DMS114 treated with DMSO at 0.1 percent for 48 hours (cell line): Measurements from ENCODE around the gene KLHL13.
"Not testable (repeated sequence)": the region's sequence is repeated elsewhere in the genome, so short reads cannot be mapped to it uniquely, and the experiment has no call there.

Source experiments
- DNase-seq: peaks from one replicate; lab custom pipeline; 2025; ENCODE audit not compliant: unreplicated experiment; lab: John Stamatoyannopoulos, UW

Gene KLHL13

GRCh38 chrX:117996408-117996807 is 120.2 kb downstream of the KLHL13 start:
- DNase-seq, result no peak

- no peak for DNase-seq
These were observed 121.2 kb downstream of the KLHL13 start for GRCh38 chrX:117995378-117995777.

- no peak for DNase-seq
These were observed 124.4 kb downstream of the KLHL13 start for GRCh38 chrX:117992192-117992723.

GRCh38 chrX:117990438-117990837 is 126.2 kb downstream of the KLHL13 start:
- DNase-seq, result no peak

- no peak for DNase-seq
These were observed 127.1 kb downstream of the KLHL13 start for GRCh38 chrX:117989512-117989911.

- DNase-seq, result no peak
These were observed 129.2 kb downstream of the KLHL13 start for GRCh38 chrX:117987373-117987772.

- no peak for DNase-seq
These were observed 131.4 kb downstream of the KLHL13 start for GRCh38 chrX:117985241-117985640.

GRCh38 chrX:117982694-117983392 is 133.8 kb downstream of the KLHL13 start:
- DNase-seq, result no peak

GRCh38 chrX:117978402-117978801 is 138.2 kb downstream of the KLHL13 start:
- no peak for DNase-seq

- DNase-seq, result no peak
These were observed 139.1 kb downstream of the KLHL13 start for GRCh38 chrX:117977526-117977925.

- no peak for DNase-seq
These were observed 143.4 kb downstream of the KLHL13 start for GRCh38 chrX:117973110-117973807.

GRCh38 chrX:117972711-117973109 is 143.9 kb downstream of the KLHL13 start:
- DNase-seq, result no peak

- DNase-seq, result no peak
These were observed 146.8 kb downstream of the KLHL13 start for GRCh38 chrX:117969782-117970181.

- no peak for DNase-seq
These were observed 147.3 kb downstream of the KLHL13 start for GRCh38 chrX:117969328-117969727.

- no peak for DNase-seq
These were observed 157.6 kb downstream of the KLHL13 start for GRCh38 chrX:117959045-117959444.

GRCh38 chrX:117957128-117957527 is 159.5 kb downstream of the KLHL13 start:
- DNase-seq, result no peak

- not testable (repeated sequence) for DNase-seq
These were observed 177.3 kb downstream of the KLHL13 start for GRCh38 chrX:117939296-117939695.

- DNase-seq, result no peak
These were observed 180.5 kb downstream of the KLHL13 start for GRCh38 chrX:117936118-117936517.

- not testable (repeated sequence) for DNase-seq
These were observed 186.5 kb downstream of the KLHL13 start for GRCh38 chrX:117930116-117930515.

- DNase-seq, result no peak
These were observed 196.9 kb downstream of the KLHL13 start for GRCh38 chrX:117919755-117920154.

- DNase-seq, result no peak
These were observed 206.4 kb downstream of the KLHL13 start for GRCh38 chrX:117910216-117910615.

- no peak for DNase-seq
These were observed 218.4 kb downstream of the KLHL13 start for GRCh38 chrX:117898226-117898625.
